ENCODE measurements around the gene UQCRQ. TPM values are rescaled to one million over a fixed set of nuclear protein-coding genes. Genes with fewer than 3 reads are reported as not detected.

Gene UQCRQ
- total and polyA plus RNA-seq, 9 of the 15 experiments (the other 6 are each of a cell fraction or from before 2014, with no cell fraction given), result 235 to 2,421 (median 883) TPM

DNA sequence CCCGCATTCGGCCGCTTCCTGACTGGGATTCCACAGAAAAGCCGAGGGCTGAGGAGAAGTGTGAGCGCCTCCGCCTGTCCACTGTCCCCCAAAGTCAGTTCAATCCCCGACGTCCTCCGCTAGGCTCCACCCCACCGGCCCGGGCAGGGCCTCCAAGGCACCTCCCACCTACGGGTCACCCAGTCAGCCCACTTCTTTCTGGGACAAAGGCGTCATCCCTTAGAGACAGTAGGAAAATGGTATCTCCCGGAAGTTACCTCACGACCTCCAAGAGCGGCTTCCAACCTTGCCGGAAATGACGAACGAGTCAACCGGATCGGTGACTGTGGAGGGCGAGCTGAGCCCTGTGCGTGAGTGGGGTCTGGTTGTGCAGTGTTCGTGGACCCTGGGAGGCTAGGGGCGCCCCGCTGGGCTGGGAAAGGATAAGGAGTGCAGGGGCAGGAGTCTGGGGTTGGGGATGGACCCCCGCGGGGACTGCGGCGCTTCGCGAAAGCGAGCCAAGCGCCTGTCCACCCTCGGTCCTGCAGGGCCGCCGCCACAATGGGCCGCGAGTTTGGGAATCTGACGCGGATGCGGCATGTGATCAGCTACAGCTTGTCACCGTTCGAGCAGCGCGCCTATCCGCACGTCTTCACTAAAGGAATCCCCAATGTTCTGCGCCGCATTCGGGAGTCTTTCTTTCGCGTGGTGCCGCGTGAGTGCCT is at the start of gene UQCRQ, which contains the start of gene GDF9 (continued):
- TF ChIP-seq, protein P1, sequence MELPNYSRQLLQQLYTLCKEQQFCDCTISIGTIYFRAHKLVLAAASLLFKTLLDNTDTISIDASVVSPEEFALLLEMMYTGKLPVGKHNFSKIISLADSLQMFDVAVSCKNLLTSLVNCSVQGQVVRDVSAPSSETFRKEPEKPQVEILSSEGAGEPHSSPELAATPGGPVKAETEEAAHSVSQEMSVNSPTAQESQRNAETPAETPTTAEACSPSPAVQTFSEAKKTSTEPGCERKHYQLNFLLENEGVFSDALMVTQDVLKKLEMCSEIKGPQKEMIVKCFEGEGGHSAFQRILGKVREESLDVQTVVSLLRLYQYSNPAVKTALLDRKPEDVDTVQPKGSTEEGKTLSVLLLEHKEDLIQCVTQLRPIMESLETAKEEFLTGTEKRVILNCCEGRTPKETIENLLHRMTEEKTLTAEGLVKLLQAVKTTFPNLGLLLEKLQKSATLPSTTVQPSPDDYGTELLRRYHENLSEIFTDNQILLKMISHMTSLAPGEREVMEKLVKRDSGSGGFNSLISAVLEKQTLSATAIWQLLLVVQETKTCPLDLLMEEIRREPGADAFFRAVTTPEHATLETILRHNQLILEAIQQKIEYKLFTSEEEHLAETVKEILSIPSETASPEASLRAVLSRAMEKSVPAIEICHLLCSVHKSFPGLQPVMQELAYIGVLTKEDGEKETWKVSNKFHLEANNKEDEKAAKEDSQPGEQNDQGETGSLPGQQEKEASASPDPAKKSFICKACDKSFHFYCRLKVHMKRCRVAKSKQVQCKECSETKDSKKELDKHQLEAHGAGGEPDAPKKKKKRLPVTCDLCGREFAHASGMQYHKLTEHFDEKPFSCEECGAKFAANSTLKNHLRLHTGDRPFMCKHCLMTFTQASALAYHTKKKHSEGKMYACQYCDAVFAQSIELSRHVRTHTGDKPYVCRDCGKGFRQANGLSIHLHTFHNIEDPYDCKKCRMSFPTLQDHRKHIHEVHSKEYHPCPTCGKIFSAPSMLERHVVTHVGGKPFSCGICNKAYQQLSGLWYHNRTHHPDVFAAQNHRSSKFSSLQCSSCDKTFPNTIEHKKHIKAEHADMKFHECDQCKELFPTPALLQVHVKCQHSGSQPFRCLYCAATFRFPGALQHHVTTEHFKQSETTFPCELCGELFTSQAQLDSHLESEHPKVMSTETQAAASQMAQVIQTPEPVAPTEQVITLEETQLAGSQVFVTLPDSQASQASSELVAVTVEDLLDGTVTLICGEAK (IDR thresholded peaks at IDR 0.05), result peak; percentile 97
- TF ChIP-seq, protein P1 (CRISPR knock-in tag; IDR thresholded peaks at IDR 0.05), result no peak
- TF ChIP-seq KLF16 (IDR thresholded peaks at IDR 0.05), result 0 out of 2 replicates have a peak, but pooled peaks have one; percentile 22
- no peak for TF ChIP-seq ZNF778 (CRISPR knock-in tag; IDR thresholded peaks at IDR 0.05)
- TF ChIP-seq RBM25 (IDR thresholded peaks at IDR 0.05; ENCODE audit: low read depth, low read length, severe bottlenecking), result no peak
- no peak for TF ChIP-seq MYNN (IDR thresholded peaks at IDR 0.05)
- TF ChIP-seq MYNN (CRISPR knock-in tag; IDR thresholded peaks at IDR 0.05), result no peak
- no peak for TF ChIP-seq PTBP1 (IDR thresholded peaks at IDR 0.05; ENCODE audit: low read depth, low read length)
- peak; percentile 35 for TF ChIP-seq ASH1L (IDR thresholded peaks at IDR 0.05; ENCODE audit: borderline replicate concordance, low read depth, partially characterized antibody)
- TF ChIP-seq TARDBP (IDR thresholded peaks at IDR 0.05), result 0 out of 2 replicates have a peak, but pooled peaks have one; percentile 42
- TF ChIP-seq, protein P2, sequence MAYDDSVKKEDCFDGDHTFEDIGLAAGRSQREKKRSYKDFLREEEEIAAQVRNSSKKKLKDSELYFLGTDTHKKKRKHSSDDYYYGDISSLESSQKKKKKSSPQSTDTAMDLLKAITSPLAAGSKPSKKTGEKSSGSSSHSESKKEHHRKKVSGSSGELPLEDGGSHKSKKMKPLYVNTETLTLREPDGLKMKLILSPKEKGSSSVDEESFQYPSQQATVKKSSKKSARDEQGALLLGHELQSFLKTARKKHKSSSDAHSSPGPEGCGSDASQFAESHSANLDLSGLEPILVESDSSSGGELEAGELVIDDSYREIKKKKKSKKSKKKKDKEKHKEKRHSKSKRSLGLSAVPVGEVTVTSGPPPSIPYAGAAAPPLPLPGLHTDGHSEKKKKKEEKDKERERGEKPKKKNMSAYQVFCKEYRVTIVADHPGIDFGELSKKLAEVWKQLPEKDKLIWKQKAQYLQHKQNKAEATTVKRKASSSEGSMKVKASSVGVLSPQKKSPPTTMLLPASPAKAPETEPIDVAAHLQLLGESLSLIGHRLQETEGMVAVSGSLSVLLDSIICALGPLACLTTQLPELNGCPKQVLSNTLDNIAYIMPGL (CRISPR knock-in tag; IDR thresholded peaks at IDR 0.05), result no peak; the same call in 1 of the 2 replicates
- TF ChIP-seq PCBP2 (IDR thresholded peaks at IDR 0.05; ENCODE audit: low read depth, low read length, poor library complexity, severe bottlenecking), result no peak
- no peak for TF ChIP-seq E2F3 (CRISPR knock-in tag; IDR thresholded peaks at IDR 0.05)
- TF ChIP-seq EP400 (IDR thresholded peaks at IDR 0.05), result peak; percentile 91
- no peak for TF ChIP-seq ZNF146 (CRISPR knock-in tag; IDR thresholded peaks at IDR 0.05; ENCODE audit: unreplicated experiment)
- no peak for TF ChIP-seq SIRT6 (IDR thresholded peaks at IDR 0.05; ENCODE audit: low read depth, low read length)
- no peak for TF ChIP-seq HNRNPK (IDR thresholded peaks at IDR 0.05; ENCODE audit: low read depth, low read length, poor library complexity, severe bottlenecking)
- no peak for TF ChIP-seq ETS2 (tag; IDR thresholded peaks at IDR 0.05; ENCODE audit: borderline replicate concordance, poor library complexity, severe bottlenecking)
